ENCODE results near the gene PLCH2.

The PLCH2 gene

DNA sequence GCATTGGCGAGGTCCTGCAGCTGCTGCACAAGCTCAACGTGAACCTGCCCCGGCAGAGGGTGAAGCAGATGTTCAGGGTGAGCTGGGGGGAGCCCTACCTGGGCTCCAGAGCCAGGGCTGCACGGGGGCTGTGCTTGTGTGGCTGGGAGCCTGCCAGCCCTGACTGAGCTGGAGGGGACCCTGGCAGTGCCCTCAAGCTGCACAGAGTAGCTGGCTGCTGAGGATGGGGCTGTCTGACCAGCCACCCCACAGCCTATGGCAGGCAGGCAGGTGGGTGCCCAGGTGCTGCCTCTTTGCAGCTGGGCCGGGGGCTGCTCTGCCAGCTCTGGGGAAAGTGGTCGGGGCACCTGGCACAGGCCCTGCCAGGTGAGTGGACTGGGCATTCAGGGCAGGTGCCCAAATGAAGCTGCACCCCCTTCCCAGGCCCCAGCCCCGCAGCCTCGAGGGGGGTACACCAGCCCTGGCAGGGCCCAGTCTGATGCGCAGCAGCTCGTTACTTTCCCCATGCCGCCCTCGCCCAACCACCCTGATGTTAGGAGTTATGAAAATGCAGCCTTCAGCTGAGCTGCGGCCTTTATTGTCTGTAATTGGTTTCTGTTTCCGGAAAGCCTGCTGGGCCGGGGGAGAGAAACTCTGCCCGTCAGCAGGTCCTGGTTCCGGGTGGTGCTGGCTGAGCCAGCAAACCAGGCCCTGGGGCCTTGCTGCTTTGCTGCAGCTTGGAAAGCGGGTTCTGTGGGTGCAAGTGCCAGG lies 4.3 kb downstream of the PLCH2 start:
- no peak for DNase-seq

- no peak for DNase-seq
Measured at GRCh38 chr1:2480986-2481364, 4.9 kb downstream of the PLCH2 start.

- DNase-seq, result no peak
Measured at GRCh38 chr1:2481885-2482284, 5.8 kb downstream of the PLCH2 start.

GRCh38 chr1:2482588-2482987 lies 6.5 kb downstream of the PLCH2 start:
- DNase-seq, result no peak

DNA sequence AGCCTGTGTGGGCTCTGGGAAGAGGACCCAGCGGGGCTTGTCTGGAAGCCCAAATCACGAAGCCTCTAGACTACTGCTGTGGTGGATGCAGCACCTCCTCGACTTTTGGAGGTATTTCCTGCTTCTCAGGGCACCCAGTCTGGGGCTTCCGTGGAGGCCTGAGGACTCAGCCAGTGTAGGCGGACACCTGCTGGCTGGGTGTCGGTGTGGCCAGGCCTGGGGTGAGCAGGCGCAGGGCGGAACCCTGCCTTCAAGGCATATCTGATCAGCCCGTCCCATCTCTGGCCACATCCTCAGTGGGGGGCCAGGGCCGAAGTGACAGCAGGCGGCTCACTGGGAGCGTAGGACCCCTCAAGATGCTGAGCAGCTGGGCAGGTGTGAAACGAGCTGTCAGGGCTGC lies 6.9 kb downstream of the PLCH2 start:
- no peak for DNase-seq

DNA sequence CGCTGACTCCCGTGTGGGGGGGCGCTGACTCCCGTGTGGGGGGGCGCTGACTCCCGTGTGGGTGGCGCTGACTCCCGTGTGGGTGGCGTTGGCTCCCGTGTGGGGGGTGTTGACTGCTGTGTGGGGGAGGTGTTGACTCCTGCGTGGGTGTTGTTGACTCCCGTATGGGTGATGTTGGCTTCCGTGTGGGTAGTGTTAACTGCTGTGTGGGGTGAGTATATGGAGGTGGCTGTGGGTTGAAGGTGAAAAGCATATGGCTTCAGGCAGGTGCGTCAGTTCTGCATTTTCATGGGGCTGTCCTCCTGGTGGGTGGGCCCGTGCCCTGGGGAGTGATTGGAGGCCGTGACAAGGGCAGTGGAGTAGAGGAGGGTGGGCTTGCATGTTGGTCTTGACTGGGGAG lies 7.9 kb downstream of the PLCH2 start:
- DNase-seq, result no peak

- DNase-seq, result no peak
Measured at GRCh38 chr1:2486041-2486440, 10.0 kb downstream of the PLCH2 start.

- DNase-seq, result no peak
Measured at GRCh38 chr1:2486558-2486957, 10.5 kb downstream of the PLCH2 start.

DNA sequence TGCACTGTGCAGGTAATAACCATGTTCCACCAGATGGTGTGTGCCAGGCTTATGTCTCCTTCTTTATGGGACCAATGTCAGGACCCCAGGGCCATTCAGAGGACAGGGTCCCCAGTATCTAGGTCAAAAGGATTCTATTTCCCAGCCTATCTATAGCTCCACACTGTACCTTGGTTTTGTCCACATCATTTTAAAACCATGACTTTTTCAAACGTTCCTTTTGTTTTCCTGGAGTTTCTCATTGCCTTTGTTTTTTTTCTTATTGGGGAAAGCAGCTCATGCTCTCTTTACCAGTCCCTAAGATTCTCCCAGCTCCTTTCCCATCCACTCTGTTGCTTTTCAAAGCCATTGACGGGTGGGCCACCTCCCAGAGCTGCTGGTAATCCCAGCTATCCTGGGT lies 12.6 kb downstream of the PLCH2 start:
- no peak for DNase-seq

DNA sequence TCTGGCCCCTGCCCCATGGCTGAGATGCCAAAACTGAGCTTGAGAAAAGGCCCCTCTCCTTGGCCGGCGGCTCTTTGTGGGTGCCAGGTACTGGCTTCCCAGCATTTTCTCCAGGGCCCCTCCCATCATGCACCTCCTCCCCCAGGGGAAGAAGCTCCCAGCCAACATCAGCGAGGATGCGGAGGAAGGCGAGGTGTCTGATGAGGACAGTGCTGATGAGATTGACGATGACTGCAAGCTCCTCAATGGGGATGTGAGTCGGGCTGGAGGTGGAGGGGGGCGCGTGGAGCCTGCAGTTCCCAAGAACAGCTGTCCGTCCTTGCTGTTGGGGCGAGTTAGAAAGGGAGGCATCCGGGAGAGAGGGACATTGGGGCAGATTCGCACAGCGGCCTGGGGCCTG lies 13.5 kb downstream of the PLCH2 start:
- DNase-seq, result no peak

- no peak for DNase-seq
Measured at GRCh38 chr1:2492091-2492490, 16.0 kb downstream of the PLCH2 start.

DNA sequence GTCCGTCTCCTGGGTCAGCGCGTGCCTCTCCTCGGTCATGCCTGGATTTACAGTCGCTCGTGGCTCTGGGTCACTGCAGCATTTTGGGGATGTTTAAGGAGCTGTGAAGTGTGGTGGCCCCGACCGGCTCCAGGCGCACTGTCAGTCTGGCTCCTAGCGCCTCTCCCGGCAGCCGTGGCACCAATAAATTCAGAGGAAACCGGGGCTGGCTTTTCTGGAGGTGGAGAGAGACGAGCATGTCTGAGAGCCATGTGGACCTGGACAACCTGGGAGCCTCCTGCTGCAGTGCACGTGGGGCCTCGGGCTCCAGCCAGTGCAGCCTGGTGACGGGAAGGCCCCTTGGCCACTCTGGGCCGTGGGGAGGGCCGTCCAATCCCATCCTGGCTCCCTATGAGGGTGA lies 17.1 kb downstream of the PLCH2 start:
- no peak for DNase-seq

DNA sequence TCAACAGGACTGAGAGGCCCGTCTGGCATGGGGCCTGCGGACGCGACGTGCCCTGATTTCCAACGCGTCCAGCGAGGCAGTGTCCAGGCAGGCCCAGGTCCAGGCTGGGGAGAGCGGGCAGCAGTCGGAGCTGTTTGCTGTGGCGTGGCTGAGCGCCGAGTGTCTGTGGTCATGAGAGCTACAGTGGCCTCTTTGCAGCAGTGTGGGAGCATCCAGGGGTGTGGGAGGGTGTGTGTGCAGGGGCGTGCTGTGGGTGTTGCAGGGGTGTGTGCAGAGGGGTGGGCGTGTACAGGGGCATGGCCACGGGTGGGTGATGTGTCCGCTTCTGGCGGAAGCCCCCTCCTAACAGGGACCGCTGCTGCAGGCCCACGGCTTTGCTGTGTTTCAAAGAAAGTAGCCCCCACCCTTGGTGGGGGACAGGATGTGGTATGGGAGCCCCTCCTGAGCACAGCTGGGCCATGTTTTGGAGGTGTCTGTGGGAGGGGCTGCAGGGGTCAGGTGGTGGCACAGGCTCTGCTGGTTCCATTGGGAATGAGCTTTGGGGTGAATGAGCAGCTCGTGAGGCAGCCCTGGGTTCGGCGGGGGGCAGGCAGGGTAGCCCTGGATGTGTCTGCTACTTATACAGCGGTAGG lies 17.7 kb downstream of the PLCH2 start:
- DNase-seq, result no peak

- no peak for DNase-seq
Measured at GRCh38 chr1:2494323-2494693, 18.2 kb downstream of the PLCH2 start.

- DNase-seq, result no peak
Measured at GRCh38 chr1:2495026-2495425, 18.9 kb downstream of the PLCH2 start.

- no peak for DNase-seq
Measured at GRCh38 chr1:2495546-2495945, 19.5 kb downstream of the PLCH2 start.

DNA sequence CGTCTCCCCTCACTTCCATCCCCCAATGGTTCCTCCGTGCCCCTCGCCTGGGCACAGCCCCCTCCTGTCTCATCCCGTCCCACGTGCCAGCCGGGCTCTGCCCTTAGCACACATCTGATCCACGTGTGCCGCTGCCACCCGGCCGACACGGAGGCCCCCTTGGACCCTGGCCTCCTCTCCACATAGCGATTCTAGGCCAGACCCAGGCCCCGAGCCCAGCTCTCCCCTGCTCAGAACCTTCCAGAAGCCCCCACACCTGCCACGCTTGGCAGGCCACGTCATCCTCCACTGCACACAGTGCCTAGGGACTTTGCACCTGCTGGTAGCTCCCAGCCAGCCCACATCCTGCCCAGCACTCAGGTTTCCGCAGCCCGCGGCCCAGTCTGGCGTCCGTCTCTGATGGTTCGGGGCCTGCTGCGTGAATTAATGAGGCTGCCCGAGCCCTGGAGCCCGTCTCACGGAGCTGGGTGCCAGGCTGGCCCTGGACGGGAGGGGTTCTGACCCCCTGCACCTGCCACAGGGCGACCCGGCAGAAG lies 20.1 kb downstream of the PLCH2 start:
- DNase-seq, result no peak

GRCh38 chr1:2496746-2497145 lies 20.7 kb downstream of the PLCH2 start:
- no peak for DNase-seq

- no peak for DNase-seq
Measured at GRCh38 chr1:2497891-2498290, 21.8 kb downstream of the PLCH2 start.

DNA sequence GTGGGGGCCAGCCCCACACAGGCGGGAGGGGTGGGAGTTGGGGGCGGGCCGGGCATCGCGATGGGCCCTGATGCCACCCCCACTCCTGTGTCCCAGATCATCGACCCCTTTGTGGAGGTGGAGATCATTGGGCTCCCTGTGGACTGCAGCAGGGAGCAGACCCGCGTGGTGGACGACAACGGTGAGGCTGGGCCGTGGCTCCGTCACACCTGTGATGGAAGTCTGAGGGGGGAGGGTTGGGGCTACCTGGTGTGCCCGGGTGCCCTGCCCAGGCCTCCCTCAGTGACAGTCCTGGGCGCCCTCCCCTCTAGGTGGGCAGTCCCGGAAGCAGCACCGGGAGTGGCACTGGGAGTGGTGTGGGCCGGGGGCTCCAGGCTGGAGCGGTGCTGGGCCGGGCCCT lies 22.6 kb downstream of the PLCH2 start:
- no peak for DNase-seq

- DNase-seq, result no peak
Measured at GRCh38 chr1:2499260-2499659, 23.2 kb downstream of the PLCH2 start.

DNA sequence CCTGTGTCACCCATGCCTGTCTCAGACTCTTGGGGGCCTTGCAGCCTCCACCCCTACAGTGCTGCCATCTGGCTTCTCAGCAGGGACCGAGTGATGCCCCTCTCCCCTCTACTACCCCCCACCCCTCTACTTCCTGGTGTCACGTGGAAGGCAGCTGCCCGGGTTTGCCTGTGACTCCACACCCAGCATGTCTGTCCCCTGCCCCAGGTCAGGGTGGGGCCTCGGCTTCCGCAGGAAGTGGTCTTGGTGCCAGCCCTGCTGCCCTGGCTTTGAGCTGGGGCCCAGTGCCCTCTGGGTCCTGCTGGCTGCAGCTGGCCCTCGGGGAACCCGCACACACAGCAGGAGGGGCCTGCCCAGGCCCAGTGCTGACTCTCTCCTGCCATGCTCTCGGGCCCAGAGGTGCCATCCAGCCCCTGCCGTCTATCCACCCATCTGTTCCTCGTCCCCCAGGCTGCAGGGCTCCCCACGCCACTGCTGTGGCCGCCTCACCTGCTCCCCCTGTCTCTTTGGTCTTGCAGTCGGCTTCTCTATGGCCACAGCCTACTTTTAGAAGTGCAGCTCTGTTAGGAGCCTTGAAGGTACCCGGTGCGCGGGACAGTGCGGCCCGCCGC lies 24.0 kb downstream of the PLCH2 start:
- no peak for DNase-seq

- no peak for DNase-seq
Measured at GRCh38 chr1:2501041-2501819, 25.1 kb downstream of the PLCH2 start.

DNA sequence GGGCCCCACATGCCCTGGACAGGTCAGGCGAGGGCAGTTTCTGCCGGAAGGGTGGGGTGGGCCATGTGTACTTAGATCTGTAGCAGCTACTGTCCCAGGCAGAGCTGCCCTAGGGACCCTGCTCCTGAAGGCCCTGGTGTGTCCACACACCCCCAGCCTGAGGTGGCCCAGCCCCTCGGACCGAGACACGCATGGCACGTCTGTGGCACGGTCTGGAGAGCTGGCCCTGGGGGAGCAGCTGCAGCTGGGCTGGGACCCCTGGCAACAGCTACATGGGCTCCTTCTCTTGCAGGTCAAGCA lies 25.7 kb downstream of the PLCH2 start:
- no peak for DNase-seq
